Measurements from ENCODE around the gene GPR108. TPM values are rescaled to one million over a fixed set of nuclear protein-coding genes. Genes with fewer than 3 reads are reported as not detected.

The GPR108 gene
- total RNA-seq, 1 donor from 2014 or later: 22.5 TPM

DNA sequence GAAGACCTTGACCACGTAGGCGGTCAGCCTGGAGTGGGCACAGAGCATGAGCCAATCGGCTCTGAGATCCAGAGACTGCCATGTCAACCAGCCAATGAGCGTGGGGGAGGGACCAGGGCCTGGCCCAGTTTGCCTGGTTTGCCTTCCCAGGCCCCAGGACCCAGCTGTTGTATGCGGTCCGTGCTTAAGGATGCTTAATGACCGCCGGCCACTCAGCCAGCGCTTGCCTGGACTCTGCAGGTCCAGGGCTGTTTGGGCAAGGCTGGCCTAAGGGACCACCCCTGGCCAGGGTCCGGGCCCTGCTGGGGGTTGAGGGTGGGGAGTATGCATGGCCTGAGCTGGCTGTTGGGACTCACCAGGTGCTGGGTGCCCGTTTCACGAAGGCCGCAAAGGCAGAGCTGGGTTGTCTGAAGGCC lies 44.3 kb downstream of the GPR108 start:
- intact Hi-C loops (cut with DNase I): no loop called here
- DNase-seq (ENCODE audit: low spot score): no peak

DNA sequence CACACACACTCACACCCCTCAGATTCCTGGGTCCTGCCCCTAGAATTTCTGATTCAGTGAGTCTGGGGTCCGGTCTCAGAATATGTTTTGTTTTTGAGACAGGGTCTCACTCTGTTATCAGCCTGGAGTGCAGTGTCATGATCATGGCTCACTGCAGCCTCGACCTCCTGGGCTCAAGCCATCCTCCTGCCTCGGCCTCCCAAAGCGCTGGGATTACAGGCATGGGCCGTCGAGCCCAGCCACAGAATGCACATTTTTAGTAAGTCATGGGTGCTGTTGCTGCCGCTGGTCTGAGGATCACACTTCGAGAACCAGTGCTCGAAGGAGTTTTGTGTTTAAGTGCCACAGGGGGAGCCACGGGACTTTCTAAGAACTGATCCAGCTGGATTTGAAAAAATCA lies 45.4 kb downstream of the GPR108 start:
- intact Hi-C loops (cut with DNase I): no loop called here
- no peak for DNase-seq (ENCODE audit: low spot score)

GRCh38 chr19:6691342-6691741 lies 46.0 kb downstream of the GPR108 start:
- DNase-seq (ENCODE audit: low spot score): no peak
- intact Hi-C loops (cut with DNase I): no loop called here

DNA sequence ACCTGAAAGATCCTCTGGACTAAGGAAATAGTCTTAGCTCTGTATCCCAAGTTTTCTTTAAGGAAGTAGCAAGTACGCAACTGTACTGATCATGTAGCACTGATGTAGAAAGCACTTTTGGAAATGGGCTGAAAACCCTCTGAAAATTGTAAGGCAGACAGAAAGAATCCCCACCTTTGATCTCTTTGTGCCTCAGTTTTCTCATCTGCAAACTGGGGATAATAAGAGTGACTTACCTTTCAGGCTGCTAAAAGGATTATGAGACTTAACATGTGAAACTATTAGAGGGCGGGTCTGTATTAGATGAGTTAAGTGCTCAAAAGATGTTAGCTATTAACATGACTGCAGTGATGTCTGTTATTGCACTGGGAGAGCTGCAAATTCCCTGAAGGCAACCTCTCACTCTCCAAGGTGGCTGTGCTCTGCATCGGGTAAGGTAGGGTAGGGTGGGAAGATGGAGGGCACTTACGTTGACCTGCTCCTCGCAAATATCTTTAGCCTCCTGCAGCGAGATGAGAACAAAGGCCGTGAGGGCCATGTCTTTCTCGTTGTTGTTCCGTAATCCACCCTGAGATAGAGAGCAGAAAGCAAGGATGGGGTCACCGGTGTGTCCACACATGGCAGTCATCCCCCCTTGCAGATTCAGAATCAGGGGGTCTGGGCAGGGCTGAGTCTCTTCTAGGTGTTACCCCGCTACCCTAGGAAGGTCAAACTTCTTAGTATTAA lies 47.1 kb downstream of the GPR108 start:
- DNase-seq (ENCODE audit: low spot score): no peak
- intact Hi-C loops (cut with DNase I): no loop called here

DNA sequence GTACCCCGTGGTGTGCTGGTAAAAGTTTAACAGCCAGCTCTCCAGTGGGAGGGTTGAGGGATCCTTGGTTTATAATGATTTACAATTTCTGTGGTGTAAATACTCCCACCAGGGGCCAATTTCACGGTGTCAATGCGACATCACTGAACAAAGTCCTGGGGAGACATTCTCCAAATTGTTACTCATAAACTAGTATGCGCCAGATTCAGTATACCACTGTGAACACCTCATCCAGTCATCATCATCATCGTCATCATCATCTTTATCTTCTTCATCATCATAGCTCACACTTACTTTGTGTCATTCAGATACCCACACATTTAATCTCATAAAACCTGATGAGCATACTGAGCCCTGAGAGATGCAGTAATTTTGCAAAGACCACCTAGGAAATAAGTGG lies 50.3 kb downstream of the GPR108 start:
- intact Hi-C loops (cut with DNase I): no loop called here
- no peak for DNase-seq (ENCODE audit: low spot score)

- no peak for DNase-seq (ENCODE audit: low spot score)
- intact Hi-C loops (cut with DNase I): no loop called here
These were observed 50.8 kb downstream of the GPR108 start for GRCh38 chr19:6686628-6686975.

DNA sequence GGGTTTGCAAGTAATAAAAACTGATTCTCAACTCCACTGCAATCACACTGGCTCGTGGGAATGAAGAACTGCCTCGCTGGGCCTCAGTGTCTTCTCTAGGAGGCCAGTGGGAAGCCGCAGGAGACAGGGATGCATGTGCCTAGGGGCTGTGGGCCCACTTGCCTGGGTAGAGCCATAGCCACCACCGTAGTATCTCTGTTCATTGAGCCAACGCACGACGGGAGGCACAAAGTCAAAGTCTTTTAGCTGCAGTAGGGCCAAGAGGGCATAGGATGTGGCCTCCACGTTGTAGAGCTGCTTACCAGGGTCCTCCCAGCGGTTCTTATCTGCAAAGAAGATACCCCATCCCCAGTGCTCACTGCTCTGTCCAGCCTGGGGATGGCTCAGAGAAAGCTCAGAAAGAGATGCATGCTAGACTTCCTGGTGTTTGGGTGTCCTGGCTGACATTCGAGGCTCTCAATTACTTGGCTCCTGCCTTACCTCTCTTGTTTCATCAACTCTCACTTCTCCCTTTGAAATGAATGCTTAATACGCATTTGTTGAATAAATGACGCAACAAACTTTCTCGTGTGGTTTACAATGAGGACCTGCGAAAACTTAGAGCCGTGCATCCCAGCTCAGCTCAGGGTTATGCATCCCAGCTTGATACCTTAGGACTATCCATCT lies 51.3 kb downstream of the GPR108 start:
- DNase-seq (ENCODE audit: low spot score): no peak
- intact Hi-C loops (cut with DNase I): no loop called here

- intact Hi-C loops (cut with DNase I): no loop called here
These were observed 51.9 kb downstream of the GPR108 start for GRCh38 chr19:6685482-6685881.

DNA sequence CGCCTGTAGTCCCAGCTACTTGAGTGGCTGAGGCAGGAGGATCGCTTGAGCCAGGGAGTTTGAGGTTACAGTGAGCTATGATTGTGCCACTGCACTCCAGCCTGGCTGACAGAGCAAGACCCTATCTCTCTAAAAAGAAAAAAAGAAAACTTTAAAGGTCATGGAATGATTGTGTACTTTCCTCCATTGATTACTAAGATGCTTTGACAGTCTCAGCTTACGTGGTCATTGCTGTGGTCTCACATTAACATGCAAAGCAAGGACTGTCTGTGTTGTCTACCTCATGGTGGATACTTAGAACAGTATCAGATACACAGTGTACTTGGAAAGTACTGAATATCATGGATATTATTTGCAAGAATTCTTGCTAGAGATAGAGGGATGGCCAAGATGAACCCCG lies 53.4 kb downstream of the GPR108 start:
- intact Hi-C loops (cut with DNase I): no loop called here
- no peak for DNase-seq (ENCODE audit: low spot score)

More at GRCh38 chr19:6685482-6685881, 51.9 kb downstream of the GPR108 start:
- DNase-seq (ENCODE audit: low spot score): no peak

DNA sequence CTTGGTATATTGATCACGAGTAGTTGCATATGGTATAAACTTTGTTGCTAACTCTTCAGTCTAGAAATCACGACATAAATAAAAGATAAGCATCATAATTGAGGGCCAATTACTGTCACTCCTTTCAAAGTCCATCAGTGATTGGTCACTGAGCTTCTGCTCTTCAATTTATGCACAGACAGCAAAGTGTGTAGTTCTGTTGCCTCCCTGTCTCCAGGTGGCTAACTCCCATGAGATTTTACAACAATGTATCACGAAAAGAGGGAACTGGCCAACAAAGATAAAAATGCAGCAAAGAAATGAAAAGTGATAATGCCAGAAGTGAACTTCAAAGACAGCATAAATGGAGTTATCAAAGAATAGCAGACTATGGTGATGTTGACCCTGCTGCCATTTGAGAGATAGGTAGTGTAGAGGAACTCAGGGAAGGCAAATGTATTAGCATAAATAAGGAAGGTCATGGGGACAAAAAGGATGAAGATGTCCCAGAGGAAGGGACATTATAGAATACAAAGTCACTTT lies 54.7 kb downstream of the GPR108 start:
- intact Hi-C loops (cut with DNase I): no loop called here
- no peak for DNase-seq (ENCODE audit: low spot score)

DNA sequence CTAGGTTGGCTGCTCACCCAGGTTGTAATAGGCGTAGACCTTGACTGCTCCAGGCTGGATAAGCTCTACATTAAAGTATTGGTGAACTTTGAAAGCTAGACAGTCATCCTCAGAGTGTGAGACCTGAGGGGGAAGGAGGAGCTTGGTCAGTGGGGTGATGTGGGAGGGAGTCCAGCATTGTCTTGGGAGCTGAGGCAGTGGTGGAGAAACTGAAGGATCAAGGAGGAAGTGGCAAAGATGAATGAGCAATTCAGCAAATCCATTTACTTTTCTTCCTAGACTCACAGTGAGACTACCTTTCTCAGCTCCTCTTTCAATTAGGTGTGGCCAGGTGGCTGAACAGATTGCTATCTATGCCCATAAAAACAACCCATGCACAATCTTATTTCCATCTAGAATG lies 57.2 kb downstream of the GPR108 start:
- intact Hi-C loops (cut with DNase I): no loop called here

More for the DNA sequence above, 57.2 kb downstream of the GPR108 start:
- no peak for DNase-seq (ENCODE audit: low spot score)

Small RNA genes within 50 kb of the gene (microRNA-seq; reads per million reads assigned to microRNA genes)
- not detected for gene MIR6791

Other genes with a start within 250 kb of the GPR108 start
- gene TUBB4A, start 235.3 kb downstream of the GPR108 start, total RNA-seq: 0.40 TPM
- not detected for gene TNFSF9, start 206.6 kb downstream of the GPR108 start, total RNA-seq
- not detected for gene CD70, start 146.4 kb downstream of the GPR108 start, total RNA-seq
- gene TNFSF14, start 67.4 kb downstream of the GPR108 start, total RNA-seq: 0.35 TPM
- 50.6 TPM for gene C3, start 16.9 kb downstream of the GPR108 start, total RNA-seq
- 86.1 TPM for gene TRIP10, start 2.1 kb upstream of the GPR108 start, total RNA-seq
- 0.40 TPM for gene SH2D3A, start 29.9 kb upstream of the GPR108 start, total RNA-seq
- gene VAV1, start 35.1 kb upstream of the GPR108 start, total RNA-seq: 1.5 TPM
- gene ADGRE1, start 150.0 kb upstream of the GPR108 start, total RNA-seq: 0.62 TPM